ENCODE data around the gene GALNT18.

GALNT18 gene

GRCh38 chr11:11260903-11261302 lies 360.9 kb downstream of the GALNT18 start:
- no peak for DNase-seq

- DNase-seq: no peak
These were observed 367.8 kb downstream of the GALNT18 start for GRCh38 chr11:11253995-11254394.

- DNase-seq: no peak
These were observed 368.3 kb downstream of the GALNT18 start for GRCh38 chr11:11253497-11253896.

DNA sequence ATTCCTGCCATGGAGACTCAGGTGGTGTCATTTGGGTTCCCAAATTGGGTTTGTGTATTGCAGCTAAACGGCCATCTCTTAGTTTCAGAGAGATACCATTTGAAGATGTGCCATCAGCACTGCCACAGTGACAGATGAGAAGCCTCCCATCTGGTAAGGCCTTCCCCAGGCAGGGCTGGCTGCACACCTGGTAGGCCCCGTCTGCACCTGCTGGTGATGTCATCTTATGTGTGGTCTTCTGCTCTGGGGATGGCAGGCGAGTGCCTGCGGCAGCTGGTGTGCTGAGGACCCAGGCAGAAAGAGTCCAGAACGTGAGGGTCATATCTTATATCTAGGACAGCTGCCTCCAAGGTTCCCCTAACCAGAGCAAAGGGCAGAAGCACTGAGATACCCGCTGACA lies 369.4 kb downstream of the GALNT18 start:
- DNase-seq: no peak

DNA sequence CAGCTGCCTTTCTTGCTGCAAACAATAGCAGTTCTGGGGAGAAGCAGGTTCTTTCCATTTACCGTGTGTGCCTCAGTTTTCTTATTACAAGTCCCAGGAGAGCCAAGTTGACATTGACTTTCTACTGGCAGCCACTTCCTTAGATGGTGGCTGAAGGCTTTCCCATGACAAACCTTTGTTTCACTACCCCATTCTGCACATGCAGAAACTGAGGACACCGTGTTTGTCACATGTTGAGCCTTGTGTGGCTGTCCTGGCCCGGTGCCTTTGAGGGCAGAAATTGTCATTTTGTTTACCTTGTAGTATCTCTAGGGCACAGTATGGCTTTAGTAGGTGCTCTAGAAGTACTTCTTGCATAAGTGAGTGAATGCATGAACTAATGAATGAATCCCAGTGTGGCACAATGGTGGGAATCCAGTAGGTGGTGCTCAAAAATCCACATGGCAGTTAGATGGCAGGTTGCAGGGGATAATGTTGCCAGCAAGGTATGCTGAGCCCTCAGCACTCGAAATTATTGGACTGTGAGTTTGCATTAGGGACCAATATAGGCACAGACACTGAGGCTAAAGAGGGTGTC lies 370.3 kb downstream of the GALNT18 start:
- DNase-seq: no peak

DNA sequence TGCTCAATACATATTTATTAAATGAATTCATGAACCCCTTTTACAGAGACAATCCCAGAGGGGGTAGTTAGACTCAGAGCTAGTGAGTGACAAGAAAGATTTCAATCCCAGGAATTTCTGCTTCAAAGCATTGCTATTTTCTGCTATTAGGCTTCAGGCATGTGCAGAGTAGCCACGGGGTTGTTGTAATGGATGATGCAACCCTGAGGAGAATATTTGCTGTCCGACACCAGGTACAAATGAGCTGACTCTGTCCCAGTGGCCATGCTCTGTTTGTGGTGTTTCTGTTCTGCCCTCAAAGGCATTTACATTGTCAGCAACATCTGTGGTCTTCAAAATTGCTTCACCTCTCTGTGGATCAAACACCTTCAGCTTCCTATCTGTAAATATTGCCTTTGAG lies 371.3 kb downstream of the GALNT18 start:
- DNase-seq: no peak

- no peak for DNase-seq
These were observed 374.2 kb downstream of the GALNT18 start for GRCh38 chr11:11247576-11247975.

- DNase-seq: no peak
These were observed 374.7 kb downstream of the GALNT18 start for GRCh38 chr11:11247086-11247485.

DNA sequence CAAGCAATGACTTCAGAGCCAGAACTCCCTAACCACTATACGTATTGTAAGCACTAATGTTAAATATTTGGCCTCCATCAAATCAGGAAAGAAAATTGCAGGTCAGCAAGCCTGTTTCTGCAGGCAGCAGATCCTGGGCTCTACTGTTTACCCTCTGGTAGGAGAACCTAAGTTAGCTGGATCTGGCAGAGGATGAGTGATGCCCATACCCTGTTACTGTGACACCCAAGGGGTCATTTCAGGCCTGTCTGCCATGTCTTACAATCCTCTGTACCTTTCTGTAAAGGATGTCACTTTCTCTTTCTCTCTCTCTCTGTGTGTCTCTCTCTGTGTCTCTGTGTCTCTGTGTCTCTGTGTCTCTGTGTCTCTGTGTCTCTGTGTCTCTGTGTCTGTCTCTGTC lies 375.6 kb downstream of the GALNT18 start:
- no peak for DNase-seq

- DNase-seq: no peak
These were observed 376.4 kb downstream of the GALNT18 start for GRCh38 chr11:11245453-11245852.

DNA sequence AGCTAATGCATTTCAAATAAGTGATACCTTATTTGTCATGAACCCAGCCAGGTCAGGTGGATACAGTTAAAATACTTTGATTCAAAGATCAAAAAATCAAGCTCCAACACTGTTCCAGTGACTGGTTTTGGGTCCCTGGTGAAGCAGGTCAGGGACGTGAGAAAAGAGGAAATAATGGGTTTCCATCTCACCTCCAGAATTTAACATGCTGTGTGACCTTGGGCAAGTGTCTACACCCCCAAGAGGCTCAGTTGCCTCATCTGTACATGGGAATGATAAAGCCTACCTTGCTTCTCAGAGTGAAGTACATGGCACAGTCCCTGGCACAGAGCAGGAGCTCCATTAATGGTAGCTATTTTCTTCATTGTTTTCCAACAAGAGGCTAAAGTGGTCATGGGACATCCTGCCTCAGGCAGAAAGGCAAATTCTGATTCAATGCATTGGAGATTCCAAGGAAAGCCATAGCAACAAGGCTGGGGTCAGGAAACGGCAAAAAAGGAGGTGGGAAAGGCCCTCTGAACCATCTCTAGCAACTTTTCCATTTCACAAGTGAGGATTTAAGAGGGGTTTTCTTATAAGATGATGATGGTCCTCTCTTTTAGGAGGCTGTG lies 377.2 kb downstream of the GALNT18 start:
- DNase-seq: no peak

GRCh38 chr11:11243590-11244469 lies 378.0 kb downstream of the GALNT18 start:
- no peak for DNase-seq

DNA sequence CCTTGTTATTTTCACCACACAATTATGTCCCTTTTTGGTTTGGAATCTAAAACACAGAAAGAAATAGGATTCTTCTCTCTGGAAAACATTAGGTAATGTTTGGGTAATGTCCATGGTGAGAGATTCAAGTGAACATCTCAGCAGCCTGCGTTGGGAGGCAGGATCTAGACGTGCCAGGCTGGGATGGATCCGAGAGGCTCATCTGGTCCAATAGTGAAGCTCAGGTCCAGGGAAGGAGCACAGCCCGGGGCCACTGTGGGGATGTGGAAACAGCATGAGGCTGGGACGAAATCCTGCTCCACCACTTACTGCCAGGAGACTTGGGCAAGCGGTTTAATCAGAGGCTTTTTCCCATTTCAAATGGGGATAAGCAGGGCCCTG lies 378.6 kb downstream of the GALNT18 start:
- no peak for DNase-seq

GRCh38 chr11:11241284-11241683 lies 380.5 kb downstream of the GALNT18 start:
- no peak for DNase-seq

DNA sequence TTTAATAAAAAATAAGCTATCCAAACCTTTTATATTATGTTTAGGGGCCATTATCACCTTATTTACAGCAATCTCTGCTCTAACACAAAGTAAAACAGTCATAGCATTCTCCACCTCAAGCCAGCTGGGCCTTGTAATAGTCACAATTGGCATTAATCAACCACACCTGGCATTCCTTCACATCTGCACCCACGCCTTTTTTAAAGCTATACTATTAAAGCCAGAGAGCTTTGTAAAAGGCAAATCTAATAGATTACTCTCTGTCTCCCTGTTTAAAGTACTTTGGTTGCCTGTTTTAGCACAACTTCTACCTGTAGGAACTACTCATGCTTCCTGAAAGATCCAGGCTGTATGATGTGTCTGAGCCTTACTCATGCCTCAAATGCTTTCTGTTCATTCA lies 381.8 kb downstream of the GALNT18 start:
- no peak for DNase-seq

- DNase-seq: no peak
These were observed 384.6 kb downstream of the GALNT18 start for GRCh38 chr11:11237070-11237832.

DNA sequence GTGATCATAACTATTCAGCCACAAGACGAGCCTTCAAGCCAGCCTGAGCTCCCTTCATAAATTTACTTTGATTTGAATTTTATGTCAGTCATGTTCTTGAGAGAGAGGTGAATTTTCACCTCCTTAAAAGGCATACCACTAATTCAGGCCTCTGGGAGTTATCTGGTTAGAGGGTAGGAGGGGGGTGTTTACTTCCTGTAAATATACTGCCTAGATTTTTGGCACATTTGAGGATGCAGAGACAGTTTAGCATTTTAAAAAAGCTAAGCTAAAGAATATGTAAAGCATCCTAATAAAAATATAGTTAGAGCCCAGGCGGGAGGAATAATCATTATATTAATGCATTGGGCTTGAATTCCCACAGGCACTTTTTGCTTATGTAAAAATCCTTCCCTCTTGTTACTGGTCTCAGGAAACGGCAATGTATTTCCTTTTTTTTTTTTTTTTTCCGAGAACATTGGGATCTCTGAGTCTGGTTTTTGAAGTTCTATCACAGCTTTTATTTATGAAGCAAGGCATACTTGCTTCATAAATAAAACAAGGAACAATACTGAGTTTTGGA lies 385.2 kb downstream of the GALNT18 start:
- no peak for DNase-seq

DNA sequence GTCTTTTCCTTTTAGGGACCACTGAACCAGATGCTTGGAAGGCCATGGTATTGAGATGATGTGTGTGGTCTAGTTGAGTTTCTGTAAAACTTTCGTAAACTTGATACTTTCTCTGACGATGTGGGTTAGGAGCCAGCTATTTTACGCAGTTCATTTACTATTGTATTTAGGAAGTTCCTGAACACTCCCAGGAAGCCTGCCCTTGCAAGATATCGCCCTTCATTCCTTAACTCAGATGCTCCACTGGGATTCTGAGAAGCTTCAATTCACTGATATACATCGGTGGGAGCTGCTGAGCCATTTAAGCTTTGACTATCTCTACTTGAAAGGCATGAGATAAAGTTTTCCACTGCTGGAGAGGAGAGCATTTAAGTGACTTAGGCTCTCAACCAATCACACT lies 390.0 kb downstream of the GALNT18 start:
- DNase-seq: no peak

DNA sequence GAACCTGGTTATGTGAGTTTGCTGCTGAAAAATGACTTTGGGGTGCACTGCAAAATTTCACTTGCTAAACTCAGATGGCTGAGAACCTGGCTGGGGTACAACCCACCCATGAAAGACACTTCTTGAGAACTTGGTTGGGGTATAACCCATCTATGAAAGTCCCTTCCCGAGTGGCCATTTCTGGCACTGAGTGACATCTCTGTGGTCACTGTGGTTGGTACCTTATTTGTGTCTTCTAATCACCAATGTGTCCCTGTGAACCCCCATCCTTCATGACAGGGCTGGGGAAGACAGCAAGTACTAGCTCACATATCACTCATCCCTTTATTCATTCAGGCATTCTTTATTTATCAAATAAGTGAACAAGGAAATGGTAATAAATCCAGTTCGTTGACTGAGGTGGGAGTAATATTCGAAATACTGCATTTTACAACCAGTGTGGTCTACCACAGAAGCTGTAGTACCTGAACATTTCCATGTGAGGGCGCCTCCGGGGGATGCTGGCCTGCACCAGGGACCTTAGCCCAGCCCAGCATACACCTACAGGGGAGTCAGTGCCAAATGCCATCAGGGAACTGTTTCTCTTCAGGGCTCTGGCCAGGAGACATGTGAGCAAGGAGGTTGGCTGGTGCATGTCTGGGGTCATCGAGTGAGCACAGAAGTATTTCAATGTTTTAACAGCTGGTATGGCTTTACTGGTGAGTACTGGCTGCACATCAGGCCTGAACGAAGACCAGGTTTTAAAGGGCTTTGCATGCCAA lies 390.8 kb downstream of the GALNT18 start:
- DNase-seq: peak; percentile 1 to 3

GRCh38 chr11:11230087-11230486 lies 391.7 kb downstream of the GALNT18 start:
- no peak for DNase-seq

GRCh38 chr11:11229647-11230046 lies 392.2 kb downstream of the GALNT18 start:
- DNase-seq: no peak
